Midbrain (tissue), 1 donor: ENCODE results near the gene TAF4B.
A peak's percentile ranks its signal among the peaks of the same experiment; 100 is the strongest.
"Not testable (repeated sequence)": the region's sequence is repeated elsewhere in the genome, so short reads cannot be mapped to it uniquely, and the experiment has no call there.

Experiments used
- DNase-seq: peaks from one replicate; lab custom pipeline; 2025; lab: John Stamatoyannopoulos, UW

The TAF4B gene

GRCh38 chr18:26381555-26381954, 155.3 kb downstream of the TAF4B start:
- DNase-seq = not testable (repeated sequence)

GRCh38 chr18:26383454-26384270, 157.4 kb downstream of the TAF4B start:
- DNase-seq = peak; percentile 16

GRCh38 chr18:26386002-26386401, 159.8 kb downstream of the TAF4B start:
- DNase-seq = peak; percentile 6

- no peak for DNase-seq
These were observed 160.2 kb downstream of the TAF4B start for GRCh38 chr18:26386441-26386840.

- DNase-seq = no peak
These were observed 167.9 kb downstream of the TAF4B start for GRCh38 chr18:26394047-26394654.

- no peak for DNase-seq
These were observed 170.8 kb downstream of the TAF4B start for GRCh38 chr18:26397019-26397418.

GRCh38 chr18:26403491-26403890, 177.2 kb downstream of the TAF4B start:
- DNase-seq = no peak

GRCh38 chr18:26405190-26405801, 179.1 kb downstream of the TAF4B start:
- DNase-seq = peak; percentile 52

GRCh38 chr18:26406324-26406723, 180.1 kb downstream of the TAF4B start:
- no peak for DNase-seq

GRCh38 chr18:26406854-26407517, 180.7 kb downstream of the TAF4B start:
- DNase-seq = no peak

GRCh38 chr18:26407736-26408601, 181.7 kb downstream of the TAF4B start:
- DNase-seq = no peak

- DNase-seq = no peak
These were observed 182.8 kb downstream of the TAF4B start for GRCh38 chr18:26409091-26409490.

- no peak for DNase-seq
These were observed 188.7 kb downstream of the TAF4B start for GRCh38 chr18:26414901-26415440.

- DNase-seq = no peak
These were observed 189.4 kb downstream of the TAF4B start for GRCh38 chr18:26415631-26416030.

- DNase-seq = no peak
These were observed 190.5 kb downstream of the TAF4B start for GRCh38 chr18:26416652-26417150.

- no peak for DNase-seq
These were observed 190.9 kb downstream of the TAF4B start for GRCh38 chr18:26417190-26417589.

GRCh38 chr18:26418225-26418624, 192.0 kb downstream of the TAF4B start:
- no peak for DNase-seq

GRCh38 chr18:26419746-26420145, 193.5 kb downstream of the TAF4B start:
- DNase-seq = no peak

GRCh38 chr18:26421503-26421902, 195.3 kb downstream of the TAF4B start:
- no peak for DNase-seq

GRCh38 chr18:26421931-26422330, 195.7 kb downstream of the TAF4B start:
- no peak for DNase-seq
